Keratinocyte (primary cell): ENCODE data around the gene CFAP77. TPM values are rescaled to one million over a fixed set of nuclear protein-coding genes. Genes with fewer than 3 reads are reported as not detected.

Experiments used
- DNase-seq: peaks from one replicate; pipeline ENCODE4 v3.0.0-alpha.2; 2011; ENCODE audit warnings: low read depth, missing footprints, low spot score
- FAIRE-seq: peaks from 2 replicates; lab custom pipeline; 2011; peaks lifted over from hg19 to GRCh38; lab: Jason Lieb, UNC
- H2AFZ ChIP-seq: 2 replicates; pipeline ENCODE4 v1.6.0; 2012; ENCODE audit warnings: low read length, control low read depth, inconsistent platforms; ENCODE audit not compliant: control insufficient read depth
- H3K27ac ChIP-seq: 2 replicates; pipeline ENCODE4 v1.5.1; 2011; ENCODE audit warnings: low read length; ENCODE audit not compliant: control insufficient read depth, insufficient read depth
- H3K27me3 ChIP-seq: 3 replicates; pipeline ENCODE4 v1.6.0; 2011; ENCODE audit warnings: low read length; ENCODE audit not compliant: control insufficient read depth, insufficient read depth; ENCODE audit errors: extremely low read depth
- H3K36me3 ChIP-seq, 2 experiments: 2 replicates in 1 of 2; 3 replicates in 1 of 2; pipeline ENCODE4 v1.5.1; 2011; ENCODE audit warnings: low read length in 2 of 2, mild to moderate bottlenecking in 1 of 2; ENCODE audit not compliant: control insufficient read depth in 2 of 2, insufficient read depth in 2 of 2; ENCODE audit errors: extremely low read depth in 1 of 2
- H3K4me1 ChIP-seq: 3 replicates; pipeline ENCODE4 v1.5.1; 2011; ENCODE audit warnings: low read length; ENCODE audit not compliant: control insufficient read depth, insufficient read depth; ENCODE audit errors: extremely low read depth
- H3K4me2 ChIP-seq: 3 replicates; pipeline ENCODE4 v1.6.0; 2011; ENCODE audit warnings: low read depth, low read length; ENCODE audit not compliant: control insufficient read depth, insufficient read depth; ENCODE audit errors: extremely low read depth
- H3K4me3 ChIP-seq, 3 experiments: fragments of 200-600 bp in 1 of 3; sonication (generic) in 1 of 3; 2 replicates in 2 of 3; 3 replicates in 1 of 3; pipeline ENCODE4 v1.5.1; 2011 to 2016; ENCODE audit warnings: low read length in 3 of 3, mild to moderate bottlenecking in 3 of 3, control low read depth in 2 of 3, inconsistent platforms in 1 of 3, low read depth in 1 of 3, mixed read lengths in 1 of 3, mixed run types in 1 of 3, moderate library complexity in 1 of 3; ENCODE audit not compliant: control insufficient read depth in 2 of 3, insufficient read depth in 2 of 3; ENCODE audit errors: extremely low read depth in 1 of 3
- H3K79me2 ChIP-seq: 2 replicates; pipeline ENCODE4 v1.6.0; 2012; ENCODE audit warnings: low read length; ENCODE audit not compliant: control insufficient read depth, insufficient read depth
- H3K9ac ChIP-seq: 3 replicates; pipeline ENCODE4 v1.6.0; 2011; ENCODE audit warnings: low read length; ENCODE audit not compliant: control insufficient read depth, insufficient read depth; ENCODE audit errors: extremely low read depth
- H3K9me1 ChIP-seq: 3 replicates; pipeline ENCODE4 v1.6.0; 2011; ENCODE audit warnings: low read length; ENCODE audit not compliant: control insufficient read depth, insufficient read depth; ENCODE audit errors: extremely low read depth
- H3K9me3 ChIP-seq: 2 replicates; pipeline ENCODE4 v1.5.1; 2012; ENCODE audit warnings: low read depth, low read length; ENCODE audit not compliant: control insufficient read depth
- H4K20me1 ChIP-seq: 3 replicates; pipeline ENCODE4 v1.6.0; 2011; ENCODE audit warnings: low read length; ENCODE audit not compliant: control insufficient read depth, insufficient read depth; ENCODE audit errors: extremely low read depth
- EZH2 ChIP-seq: IDR thresholded peaks from one replicate; pipeline ENCODE4 v1.6.1; 2012; ENCODE audit warnings: inconsistent platforms, mild to moderate bottlenecking, low read length, moderate library complexity
- dilution Hi-C: fragments of 300-500 bp; cut with MboI; formaldehyde crosslinking; loops from one replicate; pipeline ENCODE4 v1.7.0; 2020; ENCODE audit warnings: low sequenced_read_pairs; ENCODE audit not compliant: extremely low pct_ligation_motif_present
- polyA plus RNA-seq, 5 experiments: library from polyadenylated mRNA; depleted of rRNA in 3 of 5; stranded (reverse) in 3 of 5; stranded (forward) in 1 of 5; unstranded in 1 of 5; fragments of >200 nt; gene quantifications; 1 replicate in 1 of 5; 2 replicates in 3 of 5; 3 replicates in 1 of 5; pipeline versions ENCODE4 v1.2.1 to v1.2.3, GENCODE V29; 2011 to 2012; ENCODE audit warnings: missing spikeins in 2 of 5, low read depth in 1 of 5, low replicate concordance in 1 of 5
- TF ChIP-seq, protein P1 (sequence below), 3 experiments: IDR thresholded peaks in 1 of 3; conservative IDR thresholded peaks in 1 of 3; optimal IDR thresholded peaks in 1 of 3; 2 replicates in 2 of 3; 3 replicates in 1 of 3; pipeline versions ENCODE3 to v1.5.1; 2011; ENCODE audit warnings: low read length in 3 of 3, mild to moderate bottlenecking in 3 of 3, moderate library complexity in 2 of 3, control low read depth in 1 of 3, inconsistent platforms in 1 of 3; ENCODE audit not compliant: insufficient read depth in 2 of 3; ENCODE audit errors: extremely low read depth in 1 of 3

The CFAP77 gene
- polyA plus RNA-seq, 1 donor (not counting 4 experiments of a cell fraction or from before 2014, with no cell fraction given), result not detected

DNA sequence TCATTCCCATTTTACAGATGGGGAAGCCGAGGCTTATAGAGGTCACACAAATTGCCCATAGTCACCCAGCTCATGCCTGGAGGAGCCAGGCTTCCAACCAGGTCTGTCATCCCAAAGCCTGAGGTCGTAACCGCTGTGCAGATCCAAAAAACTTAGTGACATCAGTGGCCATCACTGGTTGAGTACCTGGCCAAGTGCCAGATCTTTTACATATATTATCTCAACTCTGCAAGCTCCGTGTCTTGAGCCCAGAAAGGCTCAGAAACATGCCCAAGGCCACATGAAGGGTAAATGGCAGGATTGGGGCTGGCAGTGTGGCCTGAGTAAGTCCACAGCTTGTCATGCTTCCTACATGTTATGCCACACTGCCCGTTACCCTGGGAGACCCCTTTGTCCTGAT is 13.5 kb downstream of the CFAP77 start:
- dilution Hi-C loops, result no loop called here
- Histone ChIP-seq H3K9me1 (no peaks in the 10 kb centered on the region), H3K27ac (no peak overlapping the region), H2AFZ (no peak overlapping the region), H4K20me1 (no peaks in the 10 kb centered on the region), H3K36me3 (no peaks in the 10 kb centered on the region), H3K9ac (no peak overlapping the region), H3K27me3 (peaks cover 46% of the 10 kb centered on the region), H3K79me2 (no peaks in the 10 kb centered on the region), H3K4me3 (no peak overlapping the region), H3K4me2 (no peak overlapping the region), H3K4me1 (no peaks in the 10 kb centered on the region), H3K9me3 (no peaks in the 10 kb centered on the region)
- no peak for TF ChIP-seq EZH2
- TF ChIP-seq, protein P1, sequence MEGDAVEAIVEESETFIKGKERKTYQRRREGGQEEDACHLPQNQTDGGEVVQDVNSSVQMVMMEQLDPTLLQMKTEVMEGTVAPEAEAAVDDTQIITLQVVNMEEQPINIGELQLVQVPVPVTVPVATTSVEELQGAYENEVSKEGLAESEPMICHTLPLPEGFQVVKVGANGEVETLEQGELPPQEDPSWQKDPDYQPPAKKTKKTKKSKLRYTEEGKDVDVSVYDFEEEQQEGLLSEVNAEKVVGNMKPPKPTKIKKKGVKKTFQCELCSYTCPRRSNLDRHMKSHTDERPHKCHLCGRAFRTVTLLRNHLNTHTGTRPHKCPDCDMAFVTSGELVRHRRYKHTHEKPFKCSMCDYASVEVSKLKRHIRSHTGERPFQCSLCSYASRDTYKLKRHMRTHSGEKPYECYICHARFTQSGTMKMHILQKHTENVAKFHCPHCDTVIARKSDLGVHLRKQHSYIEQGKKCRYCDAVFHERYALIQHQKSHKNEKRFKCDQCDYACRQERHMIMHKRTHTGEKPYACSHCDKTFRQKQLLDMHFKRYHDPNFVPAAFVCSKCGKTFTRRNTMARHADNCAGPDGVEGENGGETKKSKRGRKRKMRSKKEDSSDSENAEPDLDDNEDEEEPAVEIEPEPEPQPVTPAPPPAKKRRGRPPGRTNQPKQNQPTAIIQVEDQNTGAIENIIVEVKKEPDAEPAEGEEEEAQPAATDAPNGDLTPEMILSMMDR (optimal IDR thresholded peaks at IDR 0.05 in 1 of 3, IDR thresholded peaks at IDR 0.05 in 1 of 3, conservative IDR thresholded peaks at IDR 0.05 in 1 of 3; ENCODE audit: extremely low read depth in 1 of 3, insufficient read depth in 2 of 3, low read length in 3 of 3), result no peak
- FAIRE-seq, result no peak
- DNase-seq, result no peak

GRCh38 chr9:132424857-132425674 is 15.1 kb downstream of the CFAP77 start:
- Histone ChIP-seq H3K79me2 (no peaks in the 10 kb centered on the region), H3K27ac (no peak overlapping the region), H3K9ac (no peak overlapping the region), H2AFZ (no peak overlapping the region), H3K4me1 (no peaks in the 10 kb centered on the region), H3K4me3 (no peak overlapping the region), H4K20me1 (no peaks in the 10 kb centered on the region), H3K9me1 (no peaks in the 10 kb centered on the region), H3K36me3 (no peaks in the 10 kb centered on the region), H3K4me2 (no peak overlapping the region), H3K9me3 (no peaks in the 10 kb centered on the region), H3K27me3 (peaks cover 39% of the 10 kb centered on the region)
- no peak for DNase-seq
- TF ChIP-seq, protein P1 (optimal IDR thresholded peaks at IDR 0.05 in 1 of 3, IDR thresholded peaks at IDR 0.05 in 1 of 3, conservative IDR thresholded peaks at IDR 0.05 in 1 of 3; ENCODE audit: extremely low read depth in 1 of 3, insufficient read depth in 2 of 3, low read length in 3 of 3), result no peak
- no peak for TF ChIP-seq EZH2
- dilution Hi-C loops, result no loop called here
- FAIRE-seq, result no peak
